GM21528 (cell line): ENCODE results near the gene UPP2.

Experiments used
- ATAC-seq: cut with Tn5 transposase; IDR thresholded peaks from one replicate; pipeline ENCODE4 v1.9.1; 2021; ENCODE audit warnings: mild to moderate bottlenecking, moderate library complexity; ENCODE audit not compliant: unreplicated experiment, low FRiP score

The UPP2 gene

DNA sequence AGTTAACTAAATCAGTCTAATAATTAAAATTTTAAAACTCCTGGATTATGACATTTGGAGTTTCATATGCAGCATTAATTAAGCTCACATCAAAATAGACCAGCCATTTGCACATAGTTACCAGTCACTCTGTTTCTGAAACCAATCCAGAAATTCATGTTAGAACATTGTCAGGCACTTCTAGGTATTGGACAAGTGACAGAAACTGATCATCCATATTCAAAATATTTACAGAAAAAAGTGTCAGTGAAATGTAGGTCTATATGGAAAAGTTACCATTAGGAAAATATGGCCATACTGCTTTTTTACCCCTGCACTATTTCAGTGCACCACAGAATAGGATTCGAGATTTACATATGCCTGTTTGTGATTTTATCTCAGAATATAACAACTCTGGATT is 33.4 kb downstream of the UPP2 start:
- no peak for ATAC-seq

DNA sequence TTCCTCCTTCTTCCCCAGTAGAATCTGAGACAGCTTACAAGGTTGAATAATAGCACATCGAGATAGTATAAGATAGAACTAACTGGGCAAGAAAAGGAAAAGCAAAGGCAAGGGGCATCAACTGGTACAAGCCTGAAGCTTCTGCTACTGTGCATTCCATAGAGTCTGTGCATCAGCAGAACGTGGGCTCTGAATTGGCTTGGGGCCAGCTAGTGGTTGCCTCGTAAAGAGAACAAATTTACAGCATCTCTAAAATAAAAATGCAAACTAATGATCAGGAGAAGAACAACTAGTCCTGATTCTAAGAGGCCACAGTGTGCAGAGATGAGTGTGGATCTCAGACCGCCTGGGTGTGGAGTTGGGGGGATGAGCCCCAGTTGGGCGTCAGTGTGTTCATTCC is 36.6 kb downstream of the UPP2 start:
- no peak for ATAC-seq

DNA sequence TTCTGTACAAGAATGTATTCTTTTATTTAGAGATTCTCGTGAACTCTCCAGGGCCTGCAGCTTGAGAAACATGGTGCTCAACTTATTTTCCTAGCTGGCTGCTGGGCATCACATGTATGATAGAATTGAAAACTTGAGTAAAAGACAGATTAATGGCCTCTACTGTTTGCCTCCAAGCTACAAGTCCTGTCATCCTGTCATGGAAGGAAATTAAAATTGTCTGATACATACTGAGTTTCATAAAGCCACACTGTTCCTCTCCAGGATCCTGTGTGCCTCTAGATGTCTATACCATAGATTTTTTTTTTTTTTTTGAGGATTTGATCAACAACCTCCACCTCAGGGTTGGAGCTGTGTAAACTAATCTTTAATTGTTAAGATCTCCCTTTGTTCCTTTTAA is 38.5 kb downstream of the UPP2 start:
- ATAC-seq = no peak

DNA sequence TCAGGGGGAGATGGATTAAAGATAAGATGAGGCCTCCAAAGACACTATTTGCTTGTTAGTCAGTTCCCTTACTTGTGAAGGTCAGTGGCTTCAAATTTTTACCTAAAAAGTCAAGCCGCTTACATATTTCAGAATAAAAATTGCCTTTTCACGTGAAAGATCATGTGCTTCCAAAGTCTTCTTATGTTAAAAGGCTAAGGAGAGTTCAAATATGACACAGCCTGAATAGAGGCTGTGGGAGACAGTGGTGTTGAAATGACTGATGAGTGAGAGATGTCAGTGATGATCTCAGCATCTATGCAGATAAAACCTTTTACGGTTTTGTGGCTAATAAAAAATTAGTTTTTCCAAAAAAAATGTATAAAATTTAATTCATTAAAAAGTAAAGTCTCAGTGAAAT is 40.5 kb downstream of the UPP2 start:
- no peak for ATAC-seq

DNA sequence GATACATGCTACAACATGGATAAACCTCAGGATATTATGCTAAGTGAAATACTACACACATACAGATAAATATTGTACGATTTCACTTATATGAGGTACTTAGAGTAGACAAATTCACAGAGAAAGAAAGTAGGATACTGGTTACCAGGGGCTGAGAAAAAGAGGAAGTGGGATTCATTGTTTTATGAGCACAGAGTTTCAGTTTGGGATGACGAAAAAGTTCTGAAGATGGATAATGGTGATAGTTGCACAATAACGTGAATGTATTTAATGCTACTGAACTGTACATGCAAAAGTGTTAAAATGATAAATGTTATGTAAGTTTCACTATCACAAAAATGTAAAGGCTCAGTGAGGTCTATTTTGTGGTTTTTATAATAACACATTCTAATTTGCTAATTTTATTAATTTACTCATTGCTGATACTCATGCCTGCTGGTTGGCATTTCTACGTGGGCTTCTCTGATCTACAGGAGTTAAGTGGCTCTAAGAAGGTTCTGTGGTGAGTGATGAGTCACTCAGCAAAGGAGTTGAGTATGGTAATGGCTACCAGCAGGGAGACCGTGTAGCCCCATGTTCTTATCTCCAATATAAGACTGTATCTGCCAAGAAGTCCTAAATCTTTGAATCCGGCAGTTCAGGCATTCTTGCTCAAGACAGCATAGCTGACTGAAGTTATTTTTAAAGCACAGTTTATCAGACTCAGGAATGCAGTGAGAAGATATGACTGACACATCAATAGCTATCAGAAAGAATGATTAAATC is 41.1 kb downstream of the UPP2 start:
- ATAC-seq = no peak

DNA sequence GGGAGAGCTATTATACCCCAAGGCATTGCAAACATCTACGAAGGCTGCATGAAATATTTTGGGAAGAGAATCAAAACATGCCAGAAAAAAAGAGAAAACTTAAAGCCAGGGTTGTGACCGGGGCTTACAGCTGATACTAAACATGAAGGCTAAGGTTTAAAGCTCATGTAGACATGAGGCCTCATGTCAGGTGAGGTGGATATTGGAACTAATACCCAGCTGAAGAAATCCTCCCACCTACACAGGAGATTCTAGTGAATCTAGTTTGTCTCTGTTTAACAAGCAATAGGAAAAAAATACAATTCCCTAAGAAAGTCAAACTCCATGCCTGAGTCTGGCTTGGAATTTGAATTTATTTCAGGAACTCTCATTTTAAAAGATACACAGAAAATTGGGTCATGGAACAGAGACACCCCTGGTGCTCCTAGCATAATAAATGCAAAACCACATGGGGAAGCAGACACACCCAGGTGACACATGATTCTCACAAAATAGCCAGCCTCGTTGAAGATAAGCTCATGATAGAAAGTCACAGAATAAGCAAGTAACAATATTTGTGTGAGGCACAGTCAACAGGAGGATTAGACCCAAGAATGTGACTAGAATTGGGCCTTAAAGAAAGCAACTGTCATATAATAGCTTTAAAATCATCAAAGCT is 42.2 kb downstream of the UPP2 start:
- no peak for ATAC-seq

DNA sequence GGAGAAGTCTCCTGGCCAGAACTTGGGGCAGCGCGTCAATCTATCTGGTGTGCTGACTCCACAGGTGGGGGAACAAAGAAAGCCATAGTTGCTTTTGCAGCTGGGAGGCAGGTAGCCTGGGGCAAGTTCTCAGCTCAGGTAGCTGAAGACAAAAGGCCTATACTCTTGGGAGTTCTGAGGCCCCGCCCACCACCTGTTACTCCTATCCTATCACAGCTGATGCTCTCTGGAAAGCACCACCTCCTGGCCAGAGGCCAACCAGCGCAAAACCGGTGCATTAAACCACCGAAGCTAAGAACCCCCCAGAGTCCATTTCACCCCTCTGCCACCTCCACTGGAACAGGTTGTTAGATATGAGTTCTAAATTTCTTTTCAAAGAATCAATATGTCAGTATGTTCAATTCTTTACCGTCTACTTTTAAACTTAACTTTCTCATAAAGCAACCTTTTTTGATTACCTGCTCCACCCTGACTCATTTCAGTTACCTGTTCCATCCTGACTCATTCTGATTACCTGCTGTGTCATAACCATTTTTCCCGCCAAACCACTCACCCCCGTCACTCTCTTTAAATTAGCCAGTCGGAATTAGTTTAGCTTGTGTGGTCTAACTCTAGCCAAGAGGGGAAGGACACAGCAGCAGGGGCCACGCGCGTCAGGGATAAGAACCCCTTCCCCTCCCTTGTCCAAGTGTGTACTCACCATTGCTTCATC is 43.4 kb downstream of the UPP2 start:
- ATAC-seq = no peak

DNA sequence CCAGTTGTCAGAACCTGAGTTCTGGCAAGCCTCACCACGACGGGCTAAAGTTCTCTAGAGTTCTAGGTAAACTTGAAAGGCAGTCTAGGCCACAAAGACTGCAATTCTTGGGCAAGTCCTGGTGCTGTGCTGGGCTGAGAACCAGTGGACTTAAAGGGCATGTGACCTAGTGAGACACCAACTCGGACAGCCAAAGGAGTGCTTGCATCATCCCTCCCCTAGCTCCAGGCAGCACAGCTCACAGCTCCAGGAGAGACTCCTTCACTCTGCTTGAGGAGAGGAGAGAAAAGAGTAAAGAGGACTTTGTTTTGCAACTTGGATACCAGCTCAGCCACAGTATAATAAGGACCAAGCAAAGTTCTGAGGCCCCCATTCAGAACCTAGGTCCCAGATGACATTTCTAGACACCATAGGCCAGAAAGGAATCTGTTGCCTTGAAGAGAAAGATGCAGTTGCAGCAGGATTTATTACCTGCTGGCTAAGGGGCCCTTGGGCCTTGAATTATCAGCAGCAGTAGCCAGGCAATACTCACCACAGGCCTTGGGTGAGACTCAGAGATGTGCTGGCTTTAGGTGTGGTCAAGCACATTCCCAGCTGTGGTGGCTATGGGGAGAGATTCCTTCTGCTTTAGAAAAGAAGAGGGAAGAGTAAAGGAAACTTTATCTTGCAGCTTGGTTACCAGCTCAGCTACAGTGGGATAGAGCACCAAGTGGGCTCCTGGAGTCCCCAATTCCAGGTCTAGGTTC is 51.8 kb downstream of the UPP2 start:
- no peak for ATAC-seq

DNA sequence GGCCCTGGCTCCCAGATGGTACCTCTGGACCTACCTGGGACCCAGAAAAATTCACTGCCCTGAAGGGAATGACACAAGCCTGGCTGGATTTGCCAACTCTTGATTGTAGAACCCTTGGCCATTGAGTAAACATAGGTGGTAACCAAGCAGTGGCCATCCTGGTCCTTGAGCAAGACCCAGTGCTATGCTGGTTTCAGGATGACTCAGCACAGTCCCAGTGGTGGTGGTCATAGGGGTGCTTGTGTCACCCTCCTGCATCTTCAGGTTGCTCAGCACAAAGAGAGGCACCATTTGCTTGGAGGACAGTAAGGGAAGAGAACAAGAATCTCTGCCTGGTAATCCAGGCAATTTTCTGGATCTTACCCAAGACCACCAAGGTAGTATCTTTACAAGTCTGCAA is 52.9 kb downstream of the UPP2 start:
- ATAC-seq = no peak

DNA sequence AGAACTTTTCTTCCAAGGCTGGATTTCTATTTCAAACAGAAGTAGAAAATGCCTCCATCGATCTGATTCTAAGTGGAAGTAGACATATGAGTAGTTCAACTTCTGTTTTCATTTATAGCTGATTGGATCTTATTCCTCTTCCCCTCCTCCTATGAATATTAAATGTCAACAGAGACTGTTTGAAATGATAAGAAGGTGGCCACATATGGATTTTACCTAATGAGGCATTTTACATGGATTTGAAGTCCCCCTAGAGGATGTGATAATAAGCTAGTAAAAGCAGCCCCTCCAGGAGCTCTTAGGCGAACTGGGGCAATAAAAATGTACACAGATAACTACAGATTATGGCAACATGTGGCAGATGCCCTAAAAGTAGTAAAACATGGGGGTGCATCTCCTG is 71.0 kb downstream of the UPP2 start:
- ATAC-seq = no peak

DNA sequence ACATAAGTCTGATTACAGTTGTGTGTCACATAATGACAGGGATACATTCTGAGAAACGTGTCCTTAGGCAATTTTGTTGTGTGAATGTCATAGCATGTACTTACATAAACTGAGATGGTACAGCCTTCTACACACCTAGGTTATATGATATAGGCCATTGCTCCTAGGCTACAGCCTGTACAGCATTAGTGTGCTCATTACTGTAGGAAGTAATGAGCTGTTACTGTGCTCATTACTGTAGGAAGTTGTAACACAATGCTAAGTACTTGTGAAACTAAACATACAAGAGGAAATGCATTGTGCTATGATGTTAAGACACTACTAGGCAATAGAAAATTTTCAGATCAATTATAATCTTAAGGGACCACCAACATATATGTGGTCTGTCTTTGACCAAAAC is 72.8 kb downstream of the UPP2 start:
- ATAC-seq = no peak

DNA sequence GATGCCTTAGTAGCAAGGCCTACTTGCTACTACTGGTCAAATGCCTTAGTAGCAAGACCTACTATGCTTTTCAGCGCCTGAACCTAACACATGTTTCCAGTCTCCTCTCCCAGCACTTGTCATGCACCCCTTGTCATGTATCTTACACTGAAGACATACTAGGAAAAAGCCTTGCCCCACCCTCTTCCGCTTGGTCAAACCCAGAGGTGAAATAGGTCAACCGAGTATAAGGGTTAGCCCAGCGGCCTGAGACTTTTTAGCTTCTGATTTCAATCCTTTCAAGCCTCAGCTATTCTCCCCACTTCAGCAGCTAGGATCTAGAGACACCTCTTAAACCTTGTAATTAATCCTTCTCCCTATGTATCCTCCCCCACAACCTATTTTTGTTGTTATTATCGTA is 73.3 kb downstream of the UPP2 start:
- no peak for ATAC-seq

DNA sequence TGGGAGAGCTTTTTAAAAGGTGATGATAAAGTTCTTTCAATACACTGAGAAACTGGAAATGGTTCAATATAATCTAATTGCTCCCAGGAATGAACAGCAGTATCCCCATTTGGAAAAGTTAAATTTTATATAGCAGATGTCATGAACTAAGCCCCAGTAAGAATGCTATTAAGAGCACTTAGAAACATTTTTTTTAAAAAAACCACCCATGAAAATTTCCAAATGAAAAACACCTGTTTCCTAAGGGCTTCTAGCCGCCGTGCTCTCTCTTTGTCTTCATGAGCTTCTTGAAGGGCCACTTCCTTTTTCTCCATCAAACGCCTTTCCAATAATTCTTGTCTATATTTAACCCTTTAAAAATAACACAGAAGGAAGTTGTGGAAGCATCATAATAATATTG is 77.0 kb downstream of the UPP2 start:
- no peak for ATAC-seq

DNA sequence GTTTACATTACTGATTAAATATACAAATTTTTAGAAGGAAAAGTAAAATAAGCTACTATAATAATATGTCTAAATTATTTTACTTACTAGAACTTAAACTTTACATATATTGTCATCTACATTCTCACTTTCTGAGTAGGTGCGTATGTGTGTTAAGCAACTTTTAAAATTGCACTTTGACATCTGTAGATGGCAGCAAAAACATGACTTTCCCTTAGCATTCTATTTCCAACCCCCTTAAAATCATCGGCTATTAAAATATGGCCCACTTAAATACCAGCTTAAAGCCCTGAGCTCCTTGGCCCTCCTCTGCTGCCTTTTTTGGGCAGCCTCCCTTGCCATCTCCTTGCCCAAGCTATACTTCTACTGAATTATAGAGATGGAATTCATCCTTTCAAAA is 78.0 kb downstream of the UPP2 start:
- peak; percentile 73 for ATAC-seq

DNA sequence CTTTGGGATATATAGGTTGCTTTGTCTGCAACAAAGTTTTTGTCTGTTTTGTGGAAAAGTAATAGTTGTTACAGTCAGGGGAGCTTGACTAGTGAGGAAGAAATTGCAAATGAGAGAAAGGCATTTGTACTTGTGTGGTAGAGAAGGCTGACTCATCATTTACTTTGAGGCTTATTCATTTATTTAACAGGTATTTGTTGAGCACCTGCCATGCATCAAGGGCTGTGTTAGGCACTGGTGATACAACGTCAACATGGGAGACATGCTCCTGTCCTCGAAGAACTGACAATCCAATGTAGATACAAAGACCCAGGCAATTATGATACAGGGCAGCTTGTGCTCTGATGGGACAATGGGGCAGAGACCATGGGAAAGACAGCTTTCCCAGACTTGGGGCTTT is 79.5 kb downstream of the UPP2 start:
- ATAC-seq = no peak

DNA sequence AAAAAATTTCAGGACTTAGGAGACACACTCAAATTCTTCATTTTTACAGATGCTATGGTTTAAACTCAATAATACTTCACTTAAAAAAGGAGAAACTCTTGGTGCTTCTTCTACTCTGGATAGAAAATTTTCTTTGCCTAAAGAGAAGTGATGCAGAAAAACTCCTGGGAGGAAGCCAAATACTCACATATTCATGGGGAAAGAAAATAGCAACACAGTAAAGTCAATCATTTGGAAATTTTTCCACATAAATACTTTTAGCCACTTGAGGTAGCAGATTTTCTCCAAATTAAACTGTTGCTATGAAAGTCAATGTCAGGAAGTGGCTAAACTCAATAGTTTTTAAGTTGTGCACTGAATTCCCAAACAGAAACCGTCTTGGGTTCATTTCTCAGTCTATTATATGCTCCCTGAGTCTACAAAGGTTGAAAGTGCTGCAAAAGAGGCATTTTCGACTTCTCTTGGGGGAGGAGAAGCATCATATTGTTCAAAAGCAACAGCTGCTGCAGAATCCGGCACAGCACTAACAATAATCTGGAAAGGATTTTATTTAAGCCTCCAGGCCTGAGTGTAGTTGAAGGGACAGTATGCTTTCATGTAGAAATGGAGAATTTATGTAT is 81.1 kb downstream of the UPP2 start:
- ATAC-seq = no peak

DNA sequence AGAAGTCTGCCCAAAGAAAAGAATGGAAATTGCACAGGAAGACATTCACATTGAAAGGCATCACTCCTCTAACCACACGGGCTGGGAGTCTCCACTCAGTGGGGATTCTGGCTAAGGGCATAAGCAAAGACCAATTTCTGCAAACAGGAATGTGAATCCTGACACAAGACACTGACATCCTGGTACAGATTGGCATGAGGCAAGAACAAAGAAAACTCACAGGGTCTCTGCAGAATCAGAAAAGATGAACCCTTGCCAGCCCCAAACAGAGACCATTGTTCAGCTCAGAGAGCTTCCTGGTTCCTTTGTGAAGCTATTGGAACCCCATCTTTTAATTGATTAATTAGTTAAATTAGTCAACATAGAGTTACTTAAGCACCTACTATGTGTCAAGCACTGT is 82.3 kb downstream of the UPP2 start:
- ATAC-seq = no peak

DNA sequence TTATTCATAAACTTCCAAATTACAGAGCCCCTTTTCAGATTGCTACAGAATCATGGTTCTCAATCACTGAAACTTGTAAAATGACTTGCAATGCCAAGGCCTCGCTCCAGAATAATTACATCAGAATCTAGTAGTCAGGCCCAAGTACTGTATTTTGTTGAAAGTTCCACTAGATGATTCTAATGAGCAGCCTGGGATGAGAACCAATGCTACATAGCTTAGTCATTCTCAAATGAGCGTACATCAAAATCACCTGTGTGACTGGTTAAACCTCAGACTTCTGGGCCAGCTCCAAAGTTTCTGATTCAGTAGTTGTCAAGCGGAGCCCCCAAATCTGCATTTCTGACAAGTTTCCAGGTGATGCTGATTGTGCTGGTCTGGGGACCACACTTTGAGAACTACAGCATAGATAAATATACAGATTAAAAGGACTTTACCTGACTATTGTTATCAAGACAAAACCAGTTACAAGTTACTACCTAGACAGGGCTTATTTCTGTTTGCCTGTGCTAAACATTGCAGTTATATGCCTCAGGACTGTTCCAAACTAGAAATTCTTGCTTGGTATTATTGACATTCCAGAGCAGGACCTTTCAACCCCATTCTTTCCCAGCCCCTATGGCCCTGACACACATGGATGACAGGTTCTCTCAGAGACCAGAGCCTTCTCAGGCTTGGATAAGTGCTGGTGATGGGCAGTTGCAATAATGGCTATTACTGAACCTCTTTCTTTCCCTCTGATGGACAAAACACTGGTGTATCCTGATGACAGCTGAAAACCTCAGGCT is 83.1 kb downstream of the UPP2 start:
- ATAC-seq = no peak
